A549 (cell line): ENCODE measurements around the gene TACC2.

Source experiments
- CBX2 ChIP-seq: fragments of 200-600 bp; sonication (generic); IDR thresholded peaks from 2 replicates; pipeline ENCODE4 v1.6.1; 2016; ENCODE audit warnings: low read depth, mild to moderate bottlenecking, borderline replicate concordance
- CHD2 ChIP-seq: fragments of 150-350 bp; IDR thresholded peaks from 2 replicates; pipeline ENCODE4 v1.6.1; 2014; ENCODE audit warnings: low read length; ENCODE audit not compliant: partially characterized antibody
- CHD4 ChIP-seq: fragments of 200-600 bp; sonication (generic); IDR thresholded peaks from 2 replicates; pipeline ENCODE4 v1.6.1; 2016; ENCODE audit warnings: antibody characterized with exemption, mild to moderate bottlenecking, borderline replicate concordance
- CTCF ChIP-seq: fragments of >200 bp; sonication (Bioruptor Twin); formaldehyde crosslinking; IDR thresholded peaks from 3 replicates; pipeline ENCODE4 v1.5.1; 2016
- EP300 ChIP-seq, 2 experiments: fragments of >200 bp; sonication (Bioruptor Twin); formaldehyde crosslinking; IDR thresholded peaks; 2 replicates in 1 of 2; 3 replicates in 1 of 2; pipeline ENCODE4 v1.6.1; 2016 to 2017
- GATA3 ChIP-seq: IDR thresholded peaks from 2 replicates; pipeline ENCODE4 v1.6.1; 2012; ENCODE audit warnings: borderline replicate concordance
- JUN ChIP-seq, 2 experiments: fragments of >200 bp; sonication (Bioruptor Twin); formaldehyde crosslinking; IDR thresholded peaks; 2 replicates in 1 of 2; 3 replicates in 1 of 2; pipeline ENCODE4 v1.6.1; 2016 to 2017
- KDM1A ChIP-seq: fragments of 200-600 bp; sonication (generic); IDR thresholded peaks from 2 replicates; pipeline ENCODE4 v1.6.1; 2016; ENCODE audit warnings: low read depth, mild to moderate bottlenecking
- MAZ ChIP-seq: fragments of 150-350 bp; IDR thresholded peaks from 2 replicates; pipeline ENCODE4 v1.6.1; 2014; ENCODE audit warnings: antibody characterized with exemption, low read depth, low read length, borderline replicate concordance
- NFE2L2 ChIP-seq: fragments of 150-350 bp; conservative IDR thresholded peaks from 2 replicates; pipeline ENCODE4 v1.6.1; 2014; ENCODE audit warnings: low read length
- POLR2A ChIP-seq: IDR thresholded peaks from 2 replicates; pipeline ENCODE4 v1.6.1; 2012; ENCODE audit warnings: mild to moderate bottlenecking, low read length
- RCOR1 ChIP-seq: fragments of 150-350 bp; IDR thresholded peaks from 2 replicates; pipeline ENCODE4 v1.6.1; 2014; ENCODE audit warnings: antibody characterized with exemption, low read length, low read depth
- ZNF302 ChIP-seq: fragments of 250-450 bp; sonication (Bioruptor Pico); IDR thresholded peaks from 2 replicates; pipeline ENCODE4 v1.9.0; 2021; ENCODE audit warnings: inconsistent platforms, mild to moderate bottlenecking, moderate library complexity

GRCh38 chr10:122282253-122282671, 293.3 kb downstream of the TACC2 start:
- TF ChIP-seq CTCF (no peak), POLR2A (no peak), CBX2 (no peak), JUN (IDR thresholded peaks at IDR 0.05) (no peak), CHD4 (no peak), NFE2L2 (no peak), MAZ (no peak), EP300 (IDR thresholded peaks at IDR 0.05) (no peak), CHD2 (no peak), ZNF302 (CRISPR knock-in tag) (no peak), RCOR1 (no peak), GATA3 (no peak), KDM1A (no peak)
